A673 (cell line): ENCODE measurements around the gene TMEM260. TPM values are rescaled to one million over a fixed set of nuclear protein-coding genes. Genes with fewer than 3 reads are reported as not detected.
A peak's percentile ranks its signal among the peaks of the same experiment; 100 is the strongest.

Experiments
- Bru-seq: library from RNA; stranded (reverse); fragments of 400-500 nt; gene quantifications from one replicate; lab custom pipeline; 2021; lab: Mats Ljungman, UMichigan
- BruChase-seq, 2 experiments: library from RNA; stranded (reverse); fragments of 400-500 nt; gene quantifications; one replicate each; lab custom pipeline; 2021; lab: Mats Ljungman, UMichigan
- BruUV-seq: library from RNA; stranded (reverse); fragments of 400-500 nt; replicated peaks from 2 replicates; lab custom pipeline; 2021; lab: Mats Ljungman, UMichigan
- CTCF ChIA-PET: fragments of 300-600 bp; sonication (Branson Sonifier 250); formaldehyde crosslinking; loops from one replicate; lab custom pipeline; 2022; ENCODE audit warnings: antibody characterized with exemption; lab: Charles Lee
- POLR2A ChIA-PET: fragments of 300-600 bp; sonication (Branson Sonifier 250); formaldehyde crosslinking; loops from one replicate; lab custom pipeline; 2022; ENCODE audit warnings: antibody characterized with exemption; ENCODE audit not compliant: low non-redundant PET; lab: Charles Lee
- DNase-seq: peaks from one replicate; pipeline ENCODE4 v3.0.0-alpha.2; 2015; ENCODE audit warnings: low spot score
- H3K27ac ChIP-seq: fragments of 200-600 bp; sonication (generic); 2 replicates; pipeline ENCODE4 v1.5.1; 2016; ENCODE audit warnings: mixed run types, low read depth, mild to moderate bottlenecking, mixed read lengths, antibody characterized with exemption, low read length; ENCODE audit not compliant: poor library complexity, severe bottlenecking
- H3K27me3 ChIP-seq: fragments of 200-600 bp; sonication (generic); replicated peaks from 2 replicates; pipeline ENCODE4 v1.6.1; 2017; ENCODE audit warnings: mixed run types, low read depth, mild to moderate bottlenecking, mixed read lengths, antibody characterized with exemption, low read length; ENCODE audit not compliant: insufficient read depth, poor library complexity
- H3K36me3 ChIP-seq: fragments of 200-600 bp; sonication (generic); 2 replicates; pipeline ENCODE4 v1.6.1; 2016; ENCODE audit warnings: mixed run types, mild to moderate bottlenecking, mixed read lengths, antibody characterized with exemption, low read length; ENCODE audit not compliant: insufficient read depth, poor library complexity, severe bottlenecking
- H3K4me1 ChIP-seq: fragments of 200-600 bp; sonication (generic); 2 replicates; pipeline ENCODE4 v1.6.1; 2017; ENCODE audit warnings: mixed run types, mild to moderate bottlenecking, mixed read lengths, antibody characterized with exemption, low read length; ENCODE audit not compliant: insufficient read depth, poor library complexity, severe bottlenecking
- H3K4me3 ChIP-seq: fragments of 200-600 bp; sonication (generic); 2 replicates; pipeline ENCODE4 v1.5.1; 2016; ENCODE audit warnings: low read depth, mixed run types, mild to moderate bottlenecking, mixed read lengths, low read length; ENCODE audit not compliant: poor library complexity, severe bottlenecking
- H3K9me3 ChIP-seq: fragments of 200-600 bp; sonication (generic); 2 replicates; pipeline ENCODE4 v1.6.1; 2016; ENCODE audit warnings: mixed run types, low read depth, mild to moderate bottlenecking, mixed read lengths, antibody characterized with exemption, low read length; ENCODE audit not compliant: poor library complexity, severe bottlenecking
- CTCF ChIP-seq: fragments of 300-800, 200-600 bp; sonication (generic); conservative IDR thresholded peaks from 2 replicates; pipeline ENCODE4 v1.5.1; 2017; ENCODE audit warnings: low read depth, mild to moderate bottlenecking, antibody characterized with exemption, low read length, moderate library complexity, mixed read lengths
- EZH2 ChIP-seq: fragments of 200-600 bp; sonication (generic); IDR thresholded peaks from 2 replicates; pipeline ENCODE4 v1.6.1; 2017; ENCODE audit warnings: borderline replicate concordance, low read depth, mild to moderate bottlenecking, mixed read lengths, antibody characterized with exemption, low read length; ENCODE audit not compliant: poor library complexity, severe bottlenecking
- intact Hi-C: fragments of 100-400 bp; cut with micrococcal nuclease; formaldehyde crosslinking; loops from one replicate; pipeline ENCODE4 v1.10.0; 2022; ENCODE audit not compliant: unreplicated experiment
- long read RNA-seq: library from polyadenylated mRNA; stranded (forward); transcript quantifications from one replicate; pipeline ENCODE4 v2.0.0, GENCODE V29; 2022
- total RNA-seq: library from RNA; stranded (reverse); gene quantifications from 2 replicates; pipeline ENCODE4 v1.2.3, GENCODE V29; 2021

The TMEM260 gene
- total RNA-seq (23.2 and 25.5 TPM in 2 replicates), Bru-seq, nascent RNA (percentile 82 among the genes with signal in this experiment), BruChase-seq, experiment 1, labeled RNA remaining after a 2-hour chase (percentile 78 among the genes with signal in this experiment), BruChase-seq, experiment 2, labeled RNA remaining after a 6-hour chase (percentile 63 among the genes with signal in this experiment)
- long read RNA-seq, full-length matches to known transcripts: 3 of 22 reads
- long read RNA-seq, partial matches to known transcripts: 5 of 22 reads
- long read RNA-seq, other reads (novel, unspliced or antisense): 14 of 22 reads

GRCh38 chr14:56579345-56580220 is at the start of gene TMEM260:
Gene TMEM260, plus strand, starts transcription at chr14:56579798. Its CDS starts 117 bp downstream, at chr14:56579915.
- intact Hi-C loops: no loop called here
- H3K36me3 ChIP-seq: no peaks in the 10 kb centered on the region
- H3K4me3 ChIP-seq: peak within 1 kb of the TSS; percentile 79
- no peaks in the 10 kb centered on the region for H3K27me3 ChIP-seq
- ChIA-PET POLR2A (no interaction called here), CTCF (interaction anchor here (0.7 to 0.9 kb wide), 2 partner anchors 11 to 609 kb away, joined by 3 to 9 read pairs; no protein-coding TSS in a partner anchor)
- no peak for TF ChIP-seq EZH2
- peak; percentile 92 for TF ChIP-seq CTCF
- H3K27ac ChIP-seq: peak within 1 kb of the TSS; percentile 96
- peaks cover 9% of the 10 kb centered on the region for H3K4me1 ChIP-seq
- no peaks in the 10 kb centered on the region for H3K9me3 ChIP-seq
- no TSS peak for BruUV-seq
- DNase-seq: peak; percentile 93

DNA sequence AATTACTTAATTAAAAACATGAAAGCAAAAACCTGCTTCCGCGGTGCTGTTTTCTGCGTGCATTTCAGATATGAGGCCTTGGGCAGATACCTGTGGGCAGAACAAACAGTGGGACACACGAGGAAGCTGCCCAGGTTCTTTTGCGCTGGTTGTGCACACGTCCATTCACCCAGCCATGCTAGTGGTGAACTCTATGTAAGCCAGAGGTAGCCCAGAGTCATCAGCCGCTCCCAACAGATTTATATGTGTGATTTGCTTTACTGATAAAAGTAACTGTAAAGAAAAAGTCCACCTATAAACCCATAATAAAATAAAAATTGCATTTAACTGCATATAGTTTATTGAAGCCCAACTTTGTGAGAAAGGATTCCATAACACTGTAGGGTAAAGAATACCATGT is 47.1 kb upstream of the TMEM260 start:
- TF ChIP-seq CTCF (no peak), EZH2 (no peak)
- CTCF ChIA-PET: no interaction called here
- no TSS peak for BruUV-seq
- DNase-seq: no peak
- H3K4me3 ChIP-seq: no peak overlapping the region
- intact Hi-C loops: no loop called here
- no peaks in the 10 kb centered on the region for H3K9me3 ChIP-seq
- POLR2A ChIA-PET: no interaction called here
- H3K27me3 ChIP-seq: no peaks in the 10 kb centered on the region
- H3K36me3 ChIP-seq: no peaks in the 10 kb centered on the region
- H3K27ac ChIP-seq: no peak overlapping the region
- H3K4me1 ChIP-seq: no peaks in the 10 kb centered on the region

GRCh38 chr14:56534656-56535055 is 44.9 kb upstream of the TMEM260 start:
- BruUV-seq: no TSS peak
- Histone ChIP-seq H3K27ac (no peak overlapping the region), H3K4me3 (no peak overlapping the region), H3K4me1 (no peaks in the 10 kb centered on the region), H3K9me3 (no peaks in the 10 kb centered on the region), H3K36me3 (no peaks in the 10 kb centered on the region), H3K27me3 (no peaks in the 10 kb centered on the region)
- no peak for DNase-seq
- intact Hi-C loops: no loop called here
- ChIA-PET CTCF (interaction anchor here (0.6 kb wide), 1 partner anchor 13 kb away, joined by 3 read pairs; no protein-coding TSS in a partner anchor), POLR2A (interaction anchor here (0.6 kb wide), 1 partner anchor 311 kb away, joined by 3 read pairs; no protein-coding TSS in a partner anchor)
- TF ChIP-seq EZH2 (no peak), CTCF (no peak)
